ENCODE measurements around the gene LAMA5.

LAMA5 gene

DNA sequence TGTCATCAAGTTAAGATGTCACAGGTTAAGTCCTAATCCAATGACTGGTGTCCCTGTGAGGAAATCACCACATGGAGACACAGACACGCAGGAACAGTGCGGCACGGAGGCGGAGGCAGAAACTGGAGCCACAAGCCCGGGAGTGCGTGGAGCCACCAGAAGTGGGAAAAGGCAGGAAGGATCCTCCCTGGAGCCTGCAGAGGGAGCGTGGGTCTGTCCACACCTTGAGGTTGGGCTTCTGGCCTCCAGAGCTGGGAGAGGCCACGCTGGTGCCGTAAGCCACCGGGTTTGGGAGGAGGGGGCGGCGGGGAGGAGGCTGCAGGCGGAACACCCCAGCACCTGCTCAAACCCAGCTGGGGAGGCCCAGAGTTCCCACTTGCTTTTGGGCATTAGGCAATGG, 36.2 kb upstream of the LAMA5 start:
- no peak for DNase-seq (ENCODE audit: low spot score)

DNA sequence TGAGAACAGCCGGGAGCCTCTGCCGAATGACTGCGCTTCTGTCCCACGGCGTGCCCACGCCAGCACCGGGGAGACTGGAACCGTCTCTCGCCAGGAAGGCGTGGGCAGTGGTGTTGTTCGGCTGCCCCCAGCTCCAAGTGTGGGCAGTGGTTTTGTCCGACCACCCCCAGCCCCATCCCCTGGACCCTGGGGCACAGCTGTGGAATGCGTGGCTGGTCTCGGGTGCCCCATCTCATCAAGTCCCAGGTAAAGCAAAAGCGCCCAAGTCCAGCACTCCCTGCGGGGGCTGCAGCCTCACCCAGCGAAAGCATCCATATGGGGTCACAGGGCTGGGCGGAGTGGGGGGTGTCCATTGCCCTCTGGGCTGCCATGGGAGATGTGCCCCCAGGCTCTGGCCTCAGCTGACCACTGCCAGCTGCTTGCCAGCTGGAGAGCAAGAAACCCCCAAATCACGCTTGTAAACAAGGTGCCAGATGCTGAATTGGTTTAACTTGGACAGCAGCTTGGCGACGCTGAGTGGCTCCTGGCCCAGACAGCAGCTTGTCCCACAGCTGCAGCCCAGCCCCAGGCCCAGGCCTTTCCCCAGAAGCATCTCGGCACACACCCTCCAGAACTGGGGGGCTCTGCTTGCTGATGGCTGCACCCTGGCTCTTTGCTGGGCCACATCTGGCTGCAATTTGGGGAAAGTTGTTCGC, 35.5 kb upstream of the LAMA5 start:
- DNase-seq (ENCODE audit: low spot score) = no peak

DNA sequence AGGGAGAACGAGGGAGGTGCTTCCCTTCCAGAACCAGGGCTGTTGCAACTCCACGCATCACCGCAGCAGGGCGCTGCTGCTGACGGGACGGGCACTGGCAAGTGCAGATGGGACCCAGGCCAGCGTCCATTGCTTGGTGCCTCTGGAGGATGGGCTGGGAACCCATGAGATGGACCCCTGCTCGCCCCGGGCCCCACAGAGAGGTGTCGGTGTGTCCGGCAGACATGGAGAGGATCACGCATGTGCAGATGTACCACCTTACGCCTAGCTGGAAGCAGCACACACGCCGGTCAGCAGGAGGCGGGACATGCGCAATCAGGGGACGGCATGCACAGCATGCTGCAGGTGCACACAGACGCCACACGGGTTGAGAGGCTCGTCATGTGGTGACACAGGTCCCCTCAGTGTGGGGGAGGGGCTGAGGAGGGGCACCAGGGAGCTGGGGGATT, 34.2 kb upstream of the LAMA5 start:
- peak; percentile 91 for DNase-seq (ENCODE audit: low spot score)

DNA sequence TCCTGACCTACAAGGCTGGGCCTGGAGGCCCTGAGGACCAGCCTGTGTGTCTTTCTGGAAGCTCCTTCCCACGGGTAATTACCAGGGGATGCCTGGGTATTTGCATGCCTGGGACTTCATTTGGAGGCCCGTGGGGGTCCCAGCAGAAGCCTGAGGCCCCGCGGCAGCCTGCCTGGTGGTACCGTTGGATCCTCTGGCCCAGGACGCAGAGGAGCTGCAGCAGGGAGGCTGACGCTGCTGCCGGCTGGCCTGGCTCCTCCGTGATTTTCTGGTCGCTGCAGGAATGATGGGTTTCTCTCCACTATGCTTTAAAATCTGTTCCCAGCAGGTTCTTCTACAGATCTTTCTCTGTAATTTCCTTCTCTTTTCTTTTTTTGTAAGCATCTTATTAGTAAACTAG, 33.4 kb upstream of the LAMA5 start:
- no peak for DNase-seq (ENCODE audit: low spot score)

DNA sequence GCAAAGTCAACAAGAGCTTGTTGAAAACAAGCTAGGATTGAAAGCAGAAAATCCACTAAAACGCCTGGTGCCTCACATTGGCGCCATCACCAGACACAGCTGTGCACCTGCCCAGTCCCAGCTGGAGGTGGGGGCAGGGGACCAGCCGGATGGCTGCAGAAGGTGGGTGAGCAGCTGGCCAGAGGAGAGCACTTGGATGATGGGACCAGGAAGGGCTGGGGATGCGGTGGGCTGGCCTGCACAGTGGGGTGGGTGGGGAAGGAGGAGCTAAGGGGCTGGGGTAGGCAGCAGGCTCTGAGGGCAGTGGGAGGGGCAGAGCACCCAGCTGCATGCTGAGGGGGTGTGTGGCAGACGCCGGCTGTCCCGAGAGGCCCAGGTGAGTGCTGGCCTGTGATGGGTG, 32.9 kb upstream of the LAMA5 start:
- DNase-seq (ENCODE audit: low spot score) = no peak

DNA sequence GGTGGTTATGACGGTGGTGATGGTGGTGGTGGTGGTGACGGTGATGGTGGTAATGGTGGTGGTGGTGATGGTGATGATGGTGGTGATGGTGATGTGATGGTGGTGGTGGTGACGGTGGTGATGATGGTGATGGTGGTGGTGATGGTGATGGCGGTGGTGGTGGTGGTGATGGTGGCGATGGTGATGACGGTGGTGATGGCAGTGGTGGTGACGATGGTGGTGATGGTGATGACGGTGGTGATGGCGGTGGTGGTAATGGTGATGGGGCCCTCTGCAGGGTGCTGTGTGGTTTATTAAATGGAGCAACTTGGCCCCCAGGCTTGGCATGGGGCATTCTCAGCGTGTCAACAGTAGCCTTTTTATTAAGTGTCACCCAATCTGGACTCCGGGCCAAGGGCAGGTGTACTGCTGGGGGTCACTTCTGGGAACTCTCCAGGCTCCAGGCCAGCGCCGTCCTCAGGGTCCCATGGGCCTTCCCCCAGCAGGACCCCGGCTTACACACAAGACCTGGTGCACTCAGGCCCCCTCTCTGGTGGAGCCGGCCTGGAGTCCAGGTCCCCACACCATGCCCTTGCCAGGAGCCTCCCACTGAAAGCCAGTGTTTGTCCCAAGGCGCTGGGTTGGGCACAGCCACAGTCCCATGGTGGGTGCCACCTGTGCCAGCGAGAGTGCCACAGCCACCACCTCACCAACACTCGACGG, 31.2 kb upstream of the LAMA5 start:
- no peak for DNase-seq (ENCODE audit: low spot score)

DNA sequence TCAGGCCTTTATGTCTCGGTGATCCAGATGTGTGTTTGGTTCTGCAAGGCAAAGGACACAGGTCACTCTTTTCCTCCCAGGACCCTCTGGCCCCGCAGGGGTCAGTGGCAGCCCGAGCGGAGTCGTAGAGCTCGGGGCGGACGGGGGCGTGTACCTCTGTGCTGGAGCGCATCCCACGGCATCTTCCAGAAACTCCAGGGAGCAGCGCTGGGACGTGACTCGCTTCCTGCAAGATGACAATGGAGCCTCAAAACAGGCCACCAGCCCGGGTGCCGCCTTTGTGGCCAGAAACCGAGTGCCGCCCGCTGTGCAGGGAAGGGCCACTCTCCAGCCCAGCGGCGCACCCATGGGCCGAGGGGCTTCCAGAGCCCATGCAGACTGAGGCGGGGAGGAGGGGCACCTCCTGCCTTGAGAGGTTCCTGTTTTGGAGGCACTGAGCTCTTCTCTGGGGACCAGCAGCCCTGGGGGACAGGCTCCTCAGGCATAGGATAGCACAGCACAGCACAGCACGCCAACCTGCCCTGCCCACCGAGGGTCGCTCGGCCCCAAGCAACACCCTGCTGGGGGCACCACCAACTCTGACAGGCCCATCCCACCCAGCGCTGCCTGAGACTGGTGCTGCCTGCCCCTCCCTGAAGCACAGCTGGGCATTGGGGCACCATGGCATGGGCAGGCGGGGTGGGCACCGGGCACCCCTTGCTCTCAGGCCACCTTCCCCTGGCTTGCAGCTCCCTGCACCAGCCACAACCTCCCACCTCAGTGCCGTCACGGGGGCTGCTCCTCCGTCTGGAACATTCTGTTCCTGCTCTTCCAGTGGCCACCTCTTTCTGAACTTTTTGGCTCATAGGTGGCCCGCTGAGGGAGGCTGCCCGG, 29.5 kb upstream of the LAMA5 start:
- no peak for DNase-seq (ENCODE audit: low spot score)

DNA sequence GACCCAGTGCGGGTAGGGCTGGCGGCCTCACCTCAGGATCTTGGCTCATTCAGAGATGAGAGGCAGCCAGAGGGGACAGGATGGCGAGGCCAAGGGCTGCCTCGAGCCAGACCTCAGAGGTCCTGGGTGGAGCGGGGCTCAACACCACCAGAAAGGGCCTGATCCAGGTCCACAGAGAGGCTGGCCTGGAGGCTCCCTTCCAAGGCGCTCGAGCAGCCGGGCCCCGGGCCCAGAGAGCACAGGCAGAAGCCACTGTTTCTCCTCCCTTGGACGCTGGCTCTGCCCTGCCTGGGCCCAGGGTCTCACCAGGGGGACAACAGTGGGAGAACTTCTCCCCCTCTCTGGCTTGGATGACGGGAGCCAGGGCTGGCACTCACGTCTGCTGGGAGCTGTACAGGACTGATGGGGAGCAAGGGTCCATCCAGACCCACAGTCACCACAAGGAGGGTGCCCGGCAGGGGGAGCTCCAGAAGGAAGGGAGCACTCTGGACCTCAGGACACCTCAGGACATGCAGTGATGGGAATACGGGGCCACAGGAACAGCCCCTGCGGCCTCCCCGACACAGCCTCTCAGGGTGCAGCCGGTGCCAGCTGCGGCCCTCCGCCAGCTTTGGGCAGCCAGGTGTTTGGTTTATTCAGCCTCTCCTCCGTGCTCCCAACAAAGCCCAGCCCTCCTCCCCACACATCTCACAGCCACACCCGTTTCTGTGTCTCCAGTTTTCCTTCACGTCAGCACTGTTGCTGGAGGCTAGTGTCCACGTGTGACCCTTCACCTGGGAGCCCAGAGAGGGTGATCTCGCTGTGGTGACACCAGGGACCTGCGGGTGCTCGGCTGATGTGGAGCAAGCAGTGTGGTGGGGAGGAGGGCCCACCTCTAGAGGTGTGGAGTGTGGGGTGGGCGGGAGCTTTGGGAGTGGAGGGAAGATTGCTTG, 28.5 kb upstream of the LAMA5 start:
- DNase-seq (ENCODE audit: low spot score) = no peak

DNA sequence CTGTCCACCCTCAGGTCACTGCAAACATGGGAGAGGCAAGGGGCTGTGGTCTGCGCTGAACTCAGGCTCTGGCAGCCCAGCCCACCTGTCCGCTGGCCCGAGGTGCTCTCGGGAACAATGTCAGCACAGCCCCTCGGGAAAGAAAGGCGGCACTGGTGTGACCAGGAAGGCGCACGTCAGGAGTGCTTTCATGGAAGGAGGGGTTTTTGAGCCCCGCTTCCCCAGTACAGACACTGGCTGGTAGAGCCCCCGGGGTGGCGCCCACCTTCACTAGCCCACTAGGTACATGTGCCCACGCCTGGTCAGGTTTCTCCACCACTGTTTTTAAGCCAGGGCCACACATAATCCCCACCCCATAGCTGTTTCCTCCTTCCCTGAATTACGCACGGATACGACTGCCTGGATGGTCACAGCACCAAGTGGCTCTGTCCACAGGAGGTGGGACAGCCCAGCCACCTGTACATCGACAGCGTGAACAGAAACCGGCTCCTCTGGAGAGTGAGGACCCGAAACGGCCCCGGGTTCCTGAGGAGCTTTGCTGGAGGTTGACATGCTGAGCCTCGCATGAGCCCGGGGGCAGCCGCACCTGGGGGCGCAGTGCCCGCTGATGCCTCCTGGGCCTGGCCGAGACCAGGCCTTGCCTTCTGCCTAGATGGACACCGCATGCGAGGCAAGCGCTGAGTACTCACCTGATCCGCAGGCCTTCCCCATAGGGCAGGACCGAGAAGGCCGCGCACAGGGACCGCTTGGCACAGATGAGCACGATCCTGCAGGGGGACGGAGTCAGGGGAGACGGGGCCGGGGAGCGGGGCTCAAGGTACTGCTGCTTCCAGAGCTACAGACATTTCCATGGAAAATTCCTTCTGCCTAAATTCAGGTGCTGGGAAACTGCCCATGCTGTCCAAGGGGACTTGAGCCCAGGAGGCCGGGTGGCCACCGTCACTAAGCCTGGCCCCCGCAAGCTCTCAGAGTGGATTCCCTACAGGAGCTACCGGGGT, 27.4 kb upstream of the LAMA5 start:
- no peak for DNase-seq (ENCODE audit: low spot score)

DNA sequence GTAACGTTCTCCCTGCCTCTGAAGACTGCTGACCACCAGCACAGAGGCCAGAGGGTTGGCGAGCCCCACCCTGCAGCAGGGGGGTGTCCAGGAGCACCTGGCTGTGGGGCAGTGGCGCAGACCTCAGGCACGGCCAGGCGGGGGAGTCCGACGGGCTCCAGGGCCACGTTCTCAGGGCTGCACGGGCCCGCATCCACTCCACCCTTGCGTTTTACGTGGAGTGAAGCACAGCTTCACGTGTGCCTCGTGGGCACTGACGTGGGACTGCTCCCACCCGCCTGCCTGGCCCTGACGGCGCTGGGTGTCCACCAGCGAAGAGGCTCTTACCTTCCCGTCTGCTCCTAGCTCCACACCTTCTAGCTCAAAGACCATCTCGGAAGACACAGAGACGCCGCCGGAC, 26.7 kb upstream of the LAMA5 start:
- DNase-seq (ENCODE audit: low spot score) = no peak

DNA sequence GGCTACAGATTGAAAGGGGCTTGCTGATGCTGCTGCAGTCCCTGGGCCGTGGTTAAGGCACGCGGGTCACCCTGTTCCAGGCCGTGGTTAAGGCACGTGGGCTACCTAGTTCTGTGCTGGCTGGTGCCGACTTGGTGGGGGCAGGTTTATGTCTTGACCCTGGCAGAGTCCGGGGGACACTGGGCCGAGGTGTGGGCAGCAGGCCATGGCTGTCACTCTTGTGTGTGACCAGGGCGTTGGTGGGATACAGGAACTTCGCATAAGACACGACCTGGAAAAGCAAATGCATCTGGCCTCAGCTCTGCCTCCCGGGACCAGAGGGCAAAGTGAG, 26.2 kb upstream of the LAMA5 start:
- DNase-seq (ENCODE audit: low spot score) = no peak

DNA sequence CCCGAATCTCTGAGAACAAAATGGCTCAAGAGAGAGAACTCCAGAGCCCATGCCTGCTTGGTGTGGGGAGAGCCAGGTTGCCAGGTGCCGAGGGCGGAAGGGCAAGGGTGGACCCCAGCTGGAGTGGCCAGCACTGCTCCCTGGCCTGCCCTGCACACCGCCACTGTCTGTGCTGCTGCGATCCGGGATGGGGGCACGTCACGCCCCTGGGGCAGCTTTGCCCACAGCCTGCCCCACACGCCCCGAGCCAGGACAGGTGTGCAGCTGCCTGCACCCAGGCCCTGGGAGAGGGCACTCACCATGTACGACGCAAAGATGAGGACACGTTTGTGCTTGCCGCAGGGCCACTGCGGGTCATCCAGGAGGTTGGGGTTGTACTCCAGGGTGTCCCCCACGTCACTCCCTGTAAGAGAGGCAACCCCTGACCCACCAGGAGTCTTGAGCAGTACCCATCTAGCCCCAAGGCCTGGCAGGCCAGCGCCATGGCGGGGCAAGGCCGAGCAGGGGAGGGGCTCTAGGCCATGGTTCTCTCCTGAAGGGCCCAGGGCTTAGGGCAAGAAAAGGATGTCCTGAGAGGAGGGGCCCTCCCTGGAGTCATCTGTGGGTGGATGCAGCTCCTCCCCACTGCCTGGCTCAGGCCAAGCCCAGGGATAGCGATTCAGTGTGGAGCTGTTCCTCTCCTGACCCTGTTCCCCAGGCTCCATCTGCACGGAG, 25.7 kb upstream of the LAMA5 start:
- DNase-seq (ENCODE audit: low spot score) = no peak

DNA sequence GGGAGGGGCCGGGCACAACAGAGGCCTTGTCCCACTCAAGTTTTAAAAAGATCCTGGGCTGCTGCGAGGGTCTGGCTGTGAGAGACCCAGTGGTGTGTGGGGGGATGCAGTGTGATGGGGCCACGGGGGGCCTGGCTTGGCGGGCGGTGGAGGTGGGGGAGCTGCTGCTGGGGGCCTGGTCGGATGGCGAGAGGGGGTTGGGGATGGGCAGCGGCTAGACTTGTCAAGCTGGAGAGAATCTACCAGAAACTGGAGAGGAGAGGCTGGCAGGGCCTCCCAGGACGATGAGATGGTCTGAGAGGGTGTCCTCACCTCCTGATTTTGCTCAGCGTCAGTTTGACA, 24.9 kb upstream of the LAMA5 start:
- no peak for DNase-seq (ENCODE audit: low spot score)

DNA sequence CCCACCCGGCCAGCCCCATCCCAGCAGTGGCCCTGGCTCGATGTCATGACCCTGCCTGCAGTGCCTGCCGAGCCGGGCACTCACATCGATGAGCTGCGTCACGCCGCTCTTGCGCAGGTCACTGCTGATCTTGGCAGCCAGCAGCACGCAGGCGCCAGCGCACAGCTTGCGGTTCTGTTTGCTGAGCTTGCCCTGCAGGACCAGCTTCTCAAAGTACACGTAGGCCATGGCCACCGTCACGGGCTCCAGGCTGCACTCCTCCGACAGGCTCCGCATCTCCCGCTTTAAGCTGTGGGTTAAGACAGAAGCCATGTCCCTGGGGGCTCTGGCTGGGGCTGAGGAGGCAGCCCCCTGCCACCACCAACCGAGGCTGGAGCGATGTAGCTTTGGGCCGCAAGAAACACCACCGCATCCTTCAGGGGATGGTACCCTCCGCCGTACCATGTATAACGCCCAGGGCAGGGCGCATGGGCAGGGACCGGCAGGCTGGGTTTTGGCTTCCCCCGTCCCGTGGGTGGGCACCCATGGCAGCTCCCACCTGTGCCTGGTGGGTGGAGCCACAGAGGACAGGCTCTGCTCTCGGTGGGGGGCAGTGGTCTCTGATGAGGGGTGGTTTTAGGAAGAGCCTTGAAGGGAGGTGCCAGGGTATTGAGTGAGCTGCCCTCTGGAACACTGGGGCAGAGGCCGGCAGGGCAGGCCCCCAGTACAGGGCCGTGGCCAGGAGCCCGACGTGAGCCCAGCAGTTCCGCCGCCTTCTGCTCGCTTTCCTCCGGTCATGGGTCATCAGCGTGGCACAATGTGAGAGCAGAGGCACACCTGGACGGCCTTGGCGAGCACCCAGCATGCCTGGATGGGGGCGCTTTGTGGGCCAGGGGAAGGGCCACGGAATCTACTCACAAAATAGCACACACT, 24.3 kb upstream of the LAMA5 start:
- no peak for DNase-seq (ENCODE audit: low spot score)

DNA sequence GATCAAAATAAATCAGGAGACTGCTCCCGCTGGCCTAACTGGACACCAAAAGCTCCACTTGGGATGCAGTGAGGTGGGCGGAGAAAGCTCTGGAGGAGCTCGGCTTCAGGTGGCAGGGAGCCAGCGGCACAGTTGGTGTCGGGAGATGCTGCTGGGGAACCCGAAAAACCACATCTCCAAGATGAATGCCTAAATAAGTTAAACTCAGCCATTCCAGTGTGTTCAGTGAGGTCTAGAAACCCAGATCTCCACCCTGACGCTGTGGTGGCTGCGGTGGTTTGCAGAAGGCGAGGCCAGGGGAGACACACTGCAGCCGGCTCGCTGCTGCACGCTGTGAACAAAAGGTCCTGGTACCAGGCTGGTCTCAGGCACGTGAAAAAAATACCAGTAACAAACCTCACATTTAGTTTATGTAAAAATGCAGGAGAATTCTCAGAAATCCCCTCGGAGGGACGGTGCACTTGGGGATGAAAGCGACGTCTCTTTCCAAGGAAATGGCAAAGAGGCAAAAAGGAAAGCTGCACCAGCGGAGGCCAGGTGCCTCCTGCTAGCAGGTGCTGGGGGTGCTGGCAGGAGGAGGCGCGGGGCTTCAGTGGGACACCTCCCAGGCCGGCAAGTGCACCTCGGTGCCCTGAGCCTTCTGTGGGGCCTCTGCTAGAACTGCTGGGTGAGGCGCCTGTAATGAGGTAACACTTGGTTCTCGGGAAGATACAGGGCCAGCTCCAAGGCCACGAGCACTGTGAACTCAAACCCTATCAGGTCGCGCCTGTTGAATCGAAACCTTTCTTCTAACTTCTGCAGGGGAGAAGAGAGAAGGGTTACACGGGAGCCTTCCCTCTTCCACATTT, 23.4 kb upstream of the LAMA5 start:
- DNase-seq (ENCODE audit: low spot score) = no peak

DNA sequence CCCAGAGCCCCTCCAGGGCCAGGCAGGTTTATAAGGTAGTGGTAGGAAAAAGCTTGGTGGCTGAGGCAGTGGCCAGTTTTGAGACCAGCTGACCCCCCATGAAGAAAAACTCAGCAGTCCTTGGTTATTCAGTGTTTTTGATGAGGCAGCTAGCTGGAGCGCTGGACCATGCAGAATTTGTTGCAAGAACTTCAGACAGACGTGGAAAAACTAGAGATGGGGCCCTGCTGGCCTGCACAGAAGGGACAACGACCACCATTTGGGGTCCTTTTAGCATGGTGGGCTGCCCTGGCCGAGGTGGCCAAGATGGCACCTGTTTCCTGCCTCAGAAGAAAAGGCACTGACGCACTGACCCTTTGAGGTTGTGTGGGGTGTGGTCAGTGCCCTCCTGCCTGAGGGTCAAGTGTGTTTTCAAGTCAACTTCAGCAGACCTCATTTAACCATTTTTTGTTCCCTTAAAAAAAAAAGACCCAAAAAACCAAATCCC, 22.5 kb upstream of the LAMA5 start:
- DNase-seq (ENCODE audit: low spot score) = no peak

DNA sequence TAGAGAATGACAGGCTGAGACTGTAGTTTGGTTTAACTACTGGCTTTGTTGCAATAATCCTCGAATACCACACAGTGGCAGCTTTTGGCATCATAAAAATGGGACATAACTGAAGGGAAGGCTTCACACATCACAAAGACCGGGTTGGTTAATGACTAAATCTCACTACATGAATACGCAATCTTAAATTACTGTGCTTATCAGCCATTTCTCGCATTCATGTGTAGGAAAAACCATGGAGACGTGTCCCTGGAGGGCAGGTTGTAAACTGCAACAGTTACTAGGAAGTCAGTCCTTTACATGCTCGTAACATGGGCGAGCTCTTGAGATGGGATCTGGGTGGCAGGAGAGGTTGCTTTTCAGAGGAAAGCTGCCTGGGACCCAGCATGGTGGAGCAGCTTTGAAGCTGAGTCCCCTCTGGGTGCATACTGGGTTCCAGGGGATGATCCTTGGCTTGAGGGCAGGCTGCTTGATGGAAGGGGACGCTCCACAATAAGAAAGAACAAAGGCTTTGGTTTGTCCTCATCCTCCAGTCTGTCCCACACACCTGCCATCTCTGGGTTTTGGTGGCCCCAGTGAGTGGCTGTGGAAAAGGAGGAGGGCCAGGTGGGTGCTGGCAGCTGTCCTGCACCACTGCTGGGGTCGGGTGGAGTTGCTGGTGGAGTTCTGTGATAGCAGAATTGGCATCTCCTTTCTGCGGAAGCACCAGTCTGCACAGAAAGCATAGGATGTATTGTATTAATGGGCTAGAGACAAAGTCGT, 21.9 kb upstream of the LAMA5 start:
- no peak for DNase-seq (ENCODE audit: low spot score)

All from iPS-NIHi11 (cell line).